Neural progenitor cell (in vitro differentiated cells): ENCODE measurements around the gene CCDC74A. TPM values are rescaled to one million over a fixed set of nuclear protein-coding genes. Genes with fewer than 3 reads are reported as not detected.
"Not testable (repeated sequence)": the region's sequence is repeated elsewhere in the genome, so short reads cannot be mapped to it uniquely, and the experiment has no call there.

Source experiments
- DNase-seq: peaks from one replicate; pipeline ENCODE4 v3.0.0-alpha.2; 2016; ENCODE audit warnings: low spot score
- H2AFZ ChIP-seq: fragments of 200-600 bp; sonication (generic); replicated peaks from 2 replicates; pipeline ENCODE4 v1.6.1; 2016; ENCODE audit warnings: antibody characterized with exemption
- H3F3A ChIP-seq: fragments of 200-600 bp; sonication (generic); 2 replicates; pipeline ENCODE4 v1.6.1; 2016; ENCODE audit warnings: antibody characterized with exemption, low read depth
- H3K27ac ChIP-seq: fragments of 200-600 bp; sonication (generic); 2 replicates; pipeline ENCODE4 v1.5.1; 2016; ENCODE audit warnings: mild to moderate bottlenecking
- H3K27me3 ChIP-seq: fragments of 200-600 bp; sonication (generic); 2 replicates; pipeline ENCODE4 v1.6.1; 2016; ENCODE audit warnings: mild to moderate bottlenecking, moderate library complexity
- H3K36me3 ChIP-seq: fragments of 200-600 bp; sonication (generic); 2 replicates; pipeline ENCODE4 v1.5.1; 2016
- H3K4me1 ChIP-seq: fragments of 200-600 bp; sonication (generic); 2 replicates; pipeline ENCODE4 v1.6.1; 2016; ENCODE audit warnings: mixed run types
- H3K4me2 ChIP-seq: fragments of 200-600 bp; sonication (generic); 2 replicates; pipeline ENCODE4 v1.6.1; 2016
- H3K4me3 ChIP-seq: fragments of 200-600 bp; sonication (generic); 2 replicates; pipeline ENCODE4 v1.5.1; 2016
- H3K79me2 ChIP-seq: fragments of 200-600 bp; sonication (generic); 2 replicates; pipeline ENCODE4 v1.6.1; 2016; ENCODE audit warnings: low read depth
- H3K9ac ChIP-seq: fragments of 200-600 bp; sonication (generic); 2 replicates; pipeline ENCODE4 v1.6.1; 2016
- H3K9me3 ChIP-seq: fragments of 200-600 bp; sonication (generic); 2 replicates; pipeline ENCODE4 v1.5.1; 2016; ENCODE audit warnings: low read depth
- H4K20me1 ChIP-seq: fragments of 200-600 bp; sonication (generic); 2 replicates; pipeline ENCODE4 v1.6.1; 2016; ENCODE audit warnings: low read depth
- H3K27ac Mint-ChIP-seq: 3 replicates; pipeline ENCODE4 v1.8.0; 2021; ENCODE audit warnings: mixed read lengths
- H3K27me3 Mint-ChIP-seq: 2 replicates; pipeline ENCODE4 v1.8.0; 2022; ENCODE audit warnings: low read depth, mild to moderate bottlenecking, inconsistent platforms, moderate library complexity, mixed read lengths; ENCODE audit not compliant: insufficient read depth
- H3K36me3 Mint-ChIP-seq: 3 replicates; pipeline ENCODE4 v1.8.0; 2021; ENCODE audit warnings: mixed read lengths
- H3K4me1 Mint-ChIP-seq: 3 replicates; pipeline ENCODE4 v1.8.0; 2021; ENCODE audit warnings: mixed read lengths
- H3K4me3 Mint-ChIP-seq: 3 replicates; pipeline ENCODE4 v1.8.0; 2021; ENCODE audit warnings: mild to moderate bottlenecking, moderate library complexity, mixed read lengths
- H3K9me3 Mint-ChIP-seq: 3 replicates; pipeline ENCODE4 v1.8.0; 2020; ENCODE audit warnings: mixed read lengths
- CTCF ChIP-seq: fragments of 200-600 bp; sonication (generic); IDR thresholded peaks from 2 replicates; pipeline ENCODE4 v1.5.1; 2017; ENCODE audit warnings: antibody characterized with exemption, mild to moderate bottlenecking
- EZH2 ChIP-seq: fragments of 200-600 bp; sonication (generic); IDR thresholded peaks from 2 replicates; pipeline ENCODE4 v1.6.1; 2017; ENCODE audit warnings: antibody characterized with exemption, mild to moderate bottlenecking, moderate library complexity
- EZH2phosphoT487 ChIP-seq: fragments of 200-600 bp; sonication (generic); IDR thresholded peaks from 2 replicates; pipeline ENCODE4 v1.6.1; 2017; ENCODE audit warnings: antibody characterized with exemption
- total RNA-seq: library from RNA; depleted of rRNA; stranded (reverse); fragments of >200 nt; gene quantifications from 2 replicates; pipeline ENCODE4 v1.2.3, GENCODE V29; 2015; ENCODE audit warnings: low replicate concordance

The CCDC74A gene
- total RNA-seq, 1 donor from 2014 or later = 25.6 TPM

GRCh38 chr2:131519466-131519865 lies 8.2 kb upstream of the CCDC74A start:
- H2AFZ ChIP-seq = no peak overlapping the region
- Mint-ChIP-seq H3K4me1 (no peaks in the 10 kb centered on the region), H3K27me3 (no peaks in the 10 kb centered on the region), H3K9me3 (no peaks in the 10 kb centered on the region), H3K27ac (no peak overlapping the region), H3K36me3 (peaks cover 4% of the 10 kb centered on the region), H3K4me3 (no peak overlapping the region)
- H3K4me3 ChIP-seq = no peak overlapping the region
- no peak for DNase-seq
- no peak overlapping the region for H3K27ac ChIP-seq
- no peaks in the 10 kb centered on the region for H3K79me2 ChIP-seq
- no peaks in the 10 kb centered on the region for H3K36me3 ChIP-seq
- H3K9ac ChIP-seq = no peak overlapping the region
- no peak for TF ChIP-seq CTCF
- no peak for TF ChIP-seq EZH2phosphoT487
- no peak for TF ChIP-seq EZH2
- no peaks in the 10 kb centered on the region for H3K4me1 ChIP-seq
- H3K9me3 ChIP-seq = no peaks in the 10 kb centered on the region
- no peaks in the 10 kb centered on the region for H4K20me1 ChIP-seq
- H3K4me2 ChIP-seq = no peak overlapping the region
- no peaks in the 10 kb centered on the region for H3F3A ChIP-seq
- no peaks in the 10 kb centered on the region for H3K27me3 ChIP-seq

GRCh38 chr2:131519871-131520470 lies 7.7 kb upstream of the CCDC74A start:
- not testable (repeated sequence) for H3K4me3 ChIP-seq, H3K27ac ChIP-seq, H3K9me3 ChIP-seq, H3K4me2 ChIP-seq, H3K4me1 Mint-ChIP-seq, H3K36me3 Mint-ChIP-seq, H3K27me3 Mint-ChIP-seq, H3K27ac Mint-ChIP-seq, H3F3A ChIP-seq, H2AFZ ChIP-seq, H3K4me3 Mint-ChIP-seq, H3K36me3 ChIP-seq, H4K20me1 ChIP-seq, H3K4me1 ChIP-seq, DNase-seq, H3K27me3 ChIP-seq, H3K9ac ChIP-seq, H3K79me2 ChIP-seq, H3K9me3 Mint-ChIP-seq

GRCh38 chr2:131520526-131520925 lies 7.2 kb upstream of the CCDC74A start:
- Histone ChIP-seq H3F3A (no peaks in the 10 kb centered on the region), H3K27me3 (no peaks in the 10 kb centered on the region), H3K9ac (no peak overlapping the region), H3K4me3 (no peak overlapping the region), H4K20me1 (no peaks in the 10 kb centered on the region), H3K36me3 (no peaks in the 10 kb centered on the region), H2AFZ (no peak overlapping the region), H3K4me1 (no peaks in the 10 kb centered on the region), H3K27ac (no peak overlapping the region), H3K4me2 (no peak overlapping the region), H3K79me2 (no peaks in the 10 kb centered on the region), H3K9me3 (no peaks in the 10 kb centered on the region)
- Mint-ChIP-seq H3K27ac (no peak overlapping the region), H3K4me1 (no peaks in the 10 kb centered on the region), H3K36me3 (peaks cover 4% of the 10 kb centered on the region), H3K9me3 (no peaks in the 10 kb centered on the region), H3K27me3 (no peaks in the 10 kb centered on the region), H3K4me3 (no peak overlapping the region)
- TF ChIP-seq CTCF (no peak), EZH2 (no peak), EZH2phosphoT487 (no peak)
- DNase-seq = no peak

- not testable (repeated sequence) for H3F3A ChIP-seq, H3K4me1 Mint-ChIP-seq, H3K4me2 ChIP-seq, H3K4me3 Mint-ChIP-seq, H3K27ac ChIP-seq, H3K79me2 ChIP-seq, H3K27me3 ChIP-seq, H4K20me1 ChIP-seq, DNase-seq, H3K9ac ChIP-seq, H3K27me3 Mint-ChIP-seq, H3K36me3 ChIP-seq, H3K4me3 ChIP-seq, H3K4me1 ChIP-seq, H3K9me3 Mint-ChIP-seq, H3K9me3 ChIP-seq, H3K27ac Mint-ChIP-seq, H3K36me3 Mint-ChIP-seq, H2AFZ ChIP-seq
These were observed 6.2 kb upstream of the CCDC74A start for GRCh38 chr2:131521524-131521923.
